Astrocyte (in vitro differentiated cells and primary cell): ENCODE results near the gene YPEL1. TPM values are rescaled to one million over a fixed set of nuclear protein-coding genes. Genes with fewer than 3 reads are reported as not detected.
"Not testable (repeated sequence)": the region's sequence is repeated elsewhere in the genome, so short reads cannot be mapped to it uniquely, and the experiment has no call there.

Experiments used
- DNase-seq: peaks from one replicate; pipeline ENCODE4 v3.0.0-alpha.2; 2010; ENCODE audit warnings: low read depth
- FAIRE-seq: peaks from 2 replicates; lab custom pipeline; 2011; peaks lifted over from hg19 to GRCh38; lab: Jason Lieb, UNC
- H2AFZ ChIP-seq: 2 replicates; pipeline ENCODE4 v1.6.0; 2012; ENCODE audit warnings: low read depth, low read length, inconsistent platforms
- H3K27ac ChIP-seq: 2 replicates; pipeline ENCODE4 v1.5.1; 2011; ENCODE audit warnings: low read depth, low read length, inconsistent platforms
- H3K27me3 ChIP-seq: 2 replicates; pipeline ENCODE4 v1.6.0; 2011; ENCODE audit warnings: low read length, inconsistent platforms; ENCODE audit not compliant: insufficient read depth
- H3K36me3 ChIP-seq: 2 replicates; pipeline ENCODE4 v1.5.1; 2011; ENCODE audit warnings: low read length, inconsistent platforms; ENCODE audit not compliant: insufficient read depth
- H3K4me1 ChIP-seq: 2 replicates; pipeline ENCODE4 v1.5.1; 2011; ENCODE audit warnings: low read length, inconsistent platforms; ENCODE audit not compliant: insufficient read depth
- H3K4me2 ChIP-seq: 2 replicates; pipeline ENCODE4 v1.6.0; 2012; ENCODE audit warnings: low read length, inconsistent platforms
- H3K4me3 ChIP-seq: 2 replicates; pipeline ENCODE4 v1.5.1; 2011; ENCODE audit warnings: low read depth, mild to moderate bottlenecking, low read length, inconsistent platforms; ENCODE audit not compliant: insufficient read depth
- H3K79me2 ChIP-seq: 2 replicates; pipeline ENCODE4 v1.6.0; 2012; ENCODE audit warnings: mild to moderate bottlenecking, low read length, inconsistent platforms; ENCODE audit not compliant: insufficient read depth
- H3K9ac ChIP-seq: 2 replicates; pipeline ENCODE4 v1.6.0; 2012; ENCODE audit warnings: mild to moderate bottlenecking, low read length, inconsistent platforms
- H3K9me3 ChIP-seq: 2 replicates; pipeline ENCODE4 v1.5.1; 2012; ENCODE audit warnings: low read depth, mild to moderate bottlenecking, low read length, inconsistent platforms; ENCODE audit not compliant: insufficient read depth
- H4K20me1 ChIP-seq: 2 replicates; pipeline ENCODE4 v1.6.0; 2012; ENCODE audit warnings: low read length, inconsistent platforms; ENCODE audit not compliant: insufficient read depth
- H3K27ac Mint-ChIP-seq: one replicate; pipeline ENCODE4 v1.8.0; 2021; ENCODE audit warnings: mild to moderate bottlenecking, mixed read lengths; ENCODE audit not compliant: unreplicated experiment
- H3K27me3 Mint-ChIP-seq: one replicate; pipeline ENCODE4 v1.8.0; 2021; ENCODE audit warnings: low read depth, mixed read lengths; ENCODE audit not compliant: unreplicated experiment
- H3K36me3 Mint-ChIP-seq: one replicate; pipeline ENCODE4 v1.8.0; 2021; ENCODE audit warnings: low read depth, mixed read lengths; ENCODE audit not compliant: unreplicated experiment
- H3K4me1 Mint-ChIP-seq: one replicate; pipeline ENCODE4 v1.8.0; 2021; ENCODE audit warnings: low read depth, mixed read lengths; ENCODE audit not compliant: unreplicated experiment
- H3K4me3 Mint-ChIP-seq: one replicate; pipeline ENCODE4 v1.8.0; 2021; ENCODE audit warnings: mild to moderate bottlenecking, moderate library complexity, mixed read lengths; ENCODE audit not compliant: unreplicated experiment
- H3K9me3 Mint-ChIP-seq: one replicate; pipeline ENCODE4 v1.8.0; 2021; ENCODE audit warnings: mild to moderate bottlenecking, mixed read lengths; ENCODE audit not compliant: unreplicated experiment
- CTCF ChIP-seq: IDR thresholded peaks from 2 replicates; pipeline ENCODE4 v1.5.1; 2011; ENCODE audit warnings: low read depth, mild to moderate bottlenecking, inconsistent platforms, low read length, moderate library complexity; ENCODE audit not compliant: insufficient read depth
- EZH2 ChIP-seq: IDR thresholded peaks from 2 replicates; pipeline ENCODE4 v1.6.1; 2012; ENCODE audit warnings: mild to moderate bottlenecking, low read length, inconsistent platforms; ENCODE audit not compliant: insufficient read depth
- total RNA-seq: library from RNA; stranded (reverse); gene quantifications from 2 replicates; pipeline ENCODE4 v1.2.1, GENCODE V29; 2021

The YPEL1 gene
- total RNA-seq, 1 donor from 2014 or later: 0.86 TPM

DNA sequence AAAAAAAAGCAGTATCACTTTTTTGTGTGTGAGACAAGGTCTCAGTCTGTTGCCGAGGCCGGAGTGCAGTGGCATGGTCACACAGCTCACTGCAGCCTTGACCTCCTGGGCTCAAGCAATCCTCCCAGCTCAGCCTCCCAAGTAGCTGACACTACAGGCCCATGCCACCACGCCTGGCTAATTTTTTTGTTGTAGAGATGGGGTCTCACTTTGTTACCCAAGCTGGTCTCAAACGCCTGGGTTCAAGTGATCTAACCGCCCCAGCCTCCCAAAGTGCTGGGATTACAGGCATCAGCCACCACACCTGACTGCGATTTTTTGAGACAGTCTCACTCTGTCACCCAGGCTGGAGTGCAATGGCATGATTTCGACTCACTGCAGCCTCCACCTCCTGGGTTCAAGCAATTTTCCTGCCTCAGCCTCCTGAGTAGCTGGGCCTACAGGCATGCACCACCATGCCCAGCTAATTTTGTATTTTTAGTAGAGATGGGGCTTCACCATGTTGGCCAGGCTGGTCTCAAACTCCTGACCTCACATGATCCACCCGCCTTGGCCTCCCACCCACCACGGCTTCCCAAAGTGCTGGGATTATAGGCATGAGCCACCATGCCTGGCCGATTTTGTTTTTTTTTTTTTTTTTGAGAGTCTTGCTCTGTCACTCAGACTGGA, 15.3 kb downstream of the YPEL1 start:
- H3K4me1 ChIP-seq, H3K9me3 ChIP-seq, H4K20me1 ChIP-seq, H3K27ac ChIP-seq, H3K36me3 Mint-ChIP-seq, H3K79me2 ChIP-seq, H3K4me2 ChIP-seq, H3K4me3 ChIP-seq, DNase-seq, H2AFZ ChIP-seq, H3K36me3 ChIP-seq, H3K27me3 ChIP-seq, H3K27ac Mint-ChIP-seq, H3K27me3 Mint-ChIP-seq, H3K4me3 Mint-ChIP-seq, FAIRE-seq, H3K9ac ChIP-seq, H3K4me1 Mint-ChIP-seq, H3K9me3 Mint-ChIP-seq: not testable (repeated sequence)

DNA sequence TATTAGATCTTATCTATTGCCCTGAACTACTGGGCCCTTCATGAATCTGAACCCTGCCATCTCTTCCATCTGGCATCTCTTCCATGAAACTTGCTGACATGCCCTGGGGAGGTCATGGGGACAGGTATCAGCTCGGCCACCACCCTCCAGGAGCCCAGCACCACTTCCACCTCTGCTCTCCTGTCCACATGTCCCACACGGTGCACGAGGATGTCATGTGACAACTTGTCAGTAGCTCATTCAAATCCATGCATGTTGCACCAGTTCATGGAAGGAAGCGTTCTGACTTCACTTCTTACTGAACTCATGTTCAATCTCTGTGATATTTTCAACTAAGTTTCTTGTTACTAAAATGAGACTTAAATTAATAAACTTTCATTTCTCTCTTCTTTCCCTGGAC, 16.6 kb downstream of the YPEL1 start:
- H3K4me1 Mint-ChIP-seq: peaks cover 3% of the 10 kb centered on the region
- H3K4me3 ChIP-seq: no peak overlapping the region
- H3K4me3 Mint-ChIP-seq: no peak overlapping the region

GRCh38 chr22:21718499-21718898, 17.1 kb downstream of the YPEL1 start:
- TF ChIP-seq EZH2 (no peak), CTCF (no peak)

More for the DNA sequence above, 16.6 kb downstream of the YPEL1 start:
- Mint-ChIP-seq H3K27ac (no peak overlapping the region), H3K27me3 (no peaks in the 10 kb centered on the region), H3K9me3 (no peaks in the 10 kb centered on the region), H3K36me3 (no peaks in the 10 kb centered on the region)
- Histone ChIP-seq H3K27ac (no peak overlapping the region), H3K9me3 (no peaks in the 10 kb centered on the region), H3K36me3 (no peaks in the 10 kb centered on the region), H3K9ac (no peak overlapping the region), H3K27me3 (no peaks in the 10 kb centered on the region), H3K79me2 (no peaks in the 10 kb centered on the region), H4K20me1 (no peaks in the 10 kb centered on the region), H3K4me1 (no peaks in the 10 kb centered on the region), H2AFZ (no peak overlapping the region), H3K4me2 (no peak overlapping the region)
- TF ChIP-seq EZH2 (no peak), CTCF (no peak)
- DNase-seq: no peak
- no peak for FAIRE-seq

DNA sequence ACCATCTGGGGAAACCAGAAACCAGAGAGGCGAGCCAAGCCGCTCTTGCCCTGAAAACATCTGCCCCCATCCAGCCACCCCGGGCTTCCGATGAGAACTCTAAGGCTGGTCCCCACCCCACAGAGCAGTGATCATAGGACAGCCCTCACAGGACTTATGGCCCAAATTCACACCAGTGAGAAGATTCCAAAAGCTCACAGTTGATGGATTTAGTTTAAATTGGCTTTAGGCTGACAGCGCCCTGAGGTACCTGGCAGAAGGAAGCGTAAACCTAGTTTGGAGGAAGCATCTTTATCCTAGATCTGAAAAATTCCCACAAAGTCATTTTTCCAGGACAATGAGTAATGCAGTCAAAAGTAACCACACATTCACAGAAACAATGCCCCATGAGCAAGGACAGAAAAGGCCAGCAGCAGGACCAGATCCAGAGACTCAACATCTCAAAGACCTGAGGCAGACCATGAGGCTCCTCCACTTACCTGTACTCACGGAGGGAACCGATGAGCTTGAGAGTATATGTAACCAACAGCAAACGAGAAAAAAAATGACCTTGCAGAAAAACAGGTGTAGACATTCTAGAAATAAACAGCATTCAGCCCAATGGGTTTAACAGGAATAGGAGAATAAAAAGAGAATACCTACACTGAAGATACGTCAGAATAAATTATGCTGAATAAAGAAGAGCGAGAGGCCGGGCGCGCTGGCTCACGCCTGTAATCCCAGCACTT, 19.0 kb downstream of the YPEL1 start:
- not testable (repeated sequence) for H3K4me3 ChIP-seq, H3K27me3 ChIP-seq, FAIRE-seq, H3K9ac ChIP-seq, H3K27me3 Mint-ChIP-seq, H3K36me3 Mint-ChIP-seq, H4K20me1 ChIP-seq, H3K4me2 ChIP-seq, H3K9me3 Mint-ChIP-seq, H3K79me2 ChIP-seq, H2AFZ ChIP-seq, DNase-seq, H3K4me3 Mint-ChIP-seq, H3K36me3 ChIP-seq, H3K27ac ChIP-seq, H3K27ac Mint-ChIP-seq, H3K4me1 ChIP-seq, H3K9me3 ChIP-seq, H3K4me1 Mint-ChIP-seq

More at GRCh38 chr22:21718499-21718898, 17.1 kb downstream of the YPEL1 start:
- H3K27me3 Mint-ChIP-seq: no peaks in the 10 kb centered on the region
- no peak overlapping the region for H3K4me2 ChIP-seq
- no peak for FAIRE-seq
- no peak overlapping the region for H2AFZ ChIP-seq
- H3K9me3 ChIP-seq: no peaks in the 10 kb centered on the region
- H3K4me1 Mint-ChIP-seq: peaks cover 3% of the 10 kb centered on the region
- H3K4me3 ChIP-seq: no peak overlapping the region
- H3K79me2 ChIP-seq: no peaks in the 10 kb centered on the region
- H3K4me3 Mint-ChIP-seq: no peak overlapping the region
- no peaks in the 10 kb centered on the region for H3K9me3 Mint-ChIP-seq
- no peaks in the 10 kb centered on the region for H3K36me3 Mint-ChIP-seq
- H3K36me3 ChIP-seq: no peaks in the 10 kb centered on the region
- H3K9ac ChIP-seq: no peak overlapping the region
- no peak for DNase-seq
- no peak overlapping the region for H3K27ac ChIP-seq
- no peaks in the 10 kb centered on the region for H3K27me3 ChIP-seq
- H3K4me1 ChIP-seq: no peaks in the 10 kb centered on the region
- no peak overlapping the region for H3K27ac Mint-ChIP-seq
- no peaks in the 10 kb centered on the region for H4K20me1 ChIP-seq
